CD4-positive, alpha-beta T cell (primary cell): ENCODE measurements around the gene NIPAL4. TPM values are rescaled to one million over a fixed set of nuclear protein-coding genes. Genes with fewer than 3 reads are reported as not detected.

Experiments
- ATAC-seq: fragments of 200-7000 bp; cut with Tn5 transposase; one replicate; pipeline ENCODE4 v1.10.0; 2022; ENCODE audit warnings: mild to moderate bottlenecking; ENCODE audit not compliant: poor library complexity
- CTCF ChIA-PET: fragments of 350-600 bp; sonication (Branson Sonifier 250); formaldehyde crosslinking; loops from one replicate; lab custom pipeline; 2021; ENCODE audit warnings: antibody characterized with exemption, inconsistent platforms; lab: Charles Lee
- POLR2A ChIA-PET: fragments of 350-600 bp; sonication (Branson Sonifier 250); formaldehyde crosslinking; loops from one replicate; lab custom pipeline; 2021; ENCODE audit warnings: antibody characterized with exemption, inconsistent platforms; lab: Charles Lee
- DNase-seq, 14 experiments: peaks; one replicate each; pipeline ENCODE4 v3.0.0-alpha.2; 2013 to 2020; ENCODE audit warnings: mixed read lengths in 2 of 14
- H3K27ac ChIP-seq, 2 donors: one replicate each; pipeline versions ENCODE4 v1.5.1 to v1.7.0; 2013; ENCODE audit warnings: low read length in 2 of 2, low read depth in 1 of 2, mild to moderate bottlenecking in 1 of 2
- H3K27me3 ChIP-seq, 2 experiments: 1 replicate in 1 of 2; 2 replicates in 1 of 2; pipeline versions ENCODE4 v1.6.1 to v1.7.0; 2013; ENCODE audit warnings: low read length in 2 of 2, control low read depth in 1 of 2, mild to moderate bottlenecking in 1 of 2, moderate library complexity in 1 of 2; ENCODE audit not compliant: insufficient read depth in 2 of 2, control insufficient read depth in 1 of 2
- H3K36me3 ChIP-seq: one replicate; pipeline ENCODE4 v1.6.1; 2013; ENCODE audit warnings: low read length, control low read depth; ENCODE audit not compliant: insufficient read depth
- H3K4me1 ChIP-seq: one replicate; pipeline ENCODE4 v1.6.1; 2013; ENCODE audit warnings: low read length, control low read depth; ENCODE audit not compliant: insufficient read depth
- H3K4me3 ChIP-seq: one replicate; pipeline ENCODE4 v1.5.1; 2013; ENCODE audit warnings: mild to moderate bottlenecking, low read length, moderate library complexity
- H3K9me3 ChIP-seq, 2 experiments: 1 replicate in 1 of 2; 2 replicates in 1 of 2; pipeline versions ENCODE4 v1.6.1 to v1.7.0; 2013; ENCODE audit warnings: low read length in 2 of 2, mild to moderate bottlenecking in 2 of 2, control low read depth in 1 of 2, moderate library complexity in 1 of 2; ENCODE audit not compliant: control insufficient read depth in 1 of 2, insufficient read depth in 1 of 2
- H3K27ac Mint-ChIP-seq: one replicate; pipeline ENCODE4 v1.8.0; 2020; ENCODE audit warnings: mixed read lengths
- H3K27me3 Mint-ChIP-seq: one replicate; pipeline ENCODE4 v1.8.0; 2021; ENCODE audit warnings: mixed read lengths
- H3K36me3 Mint-ChIP-seq: one replicate; pipeline ENCODE4 v1.8.0; 2021; ENCODE audit warnings: low read depth, mixed read lengths
- H3K4me1 Mint-ChIP-seq: one replicate; pipeline ENCODE4 v1.8.0; 2021; ENCODE audit warnings: low read depth, mixed read lengths
- H3K4me3 Mint-ChIP-seq: one replicate; pipeline ENCODE4 v1.8.0; 2020; ENCODE audit warnings: mild to moderate bottlenecking, mixed read lengths
- H3K9me3 Mint-ChIP-seq: one replicate; pipeline ENCODE4 v1.8.0; 2020; ENCODE audit warnings: mixed read lengths
- intact Hi-C, 2 experiments: fragments of 100-400 bp; cut with DNase I in 1 of 2; cut with micrococcal nuclease in 1 of 2; formaldehyde crosslinking; loops; one replicate each; pipeline versions ENCODE4 v1.15.1 to v1.9.0; 2023 to 2025; cut with DNase I, micrococcal nuclease
- total RNA-seq, 174 experiments: library from RNA in 2 of 174; stranded (reverse) in 2 of 174; gene quantifications; one replicate each; pipeline ENCODE4 v1.2.3 and lab custom pipeline; 2021 to 2026
- TF ChIP-seq, protein P1 (sequence below): fragments of 200-600 bp; IDR thresholded peaks from one replicate; pipeline ENCODE4 v1.8.0; 2022; ENCODE audit warnings: antibody characterized with exemption, mild to moderate bottlenecking

NIPAL4 gene
- total RNA-seq, 2 experiments from 2014 or later, result 0.16 to 0.45 TPM

GRCh38 chr5:157518963-157519362 is 59.0 kb downstream of the NIPAL4 start:
- peaks cover 13% of the 10 kb centered on the region for H3K36me3 Mint-ChIP-seq
- ChIA-PET POLR2A (no interaction called here), CTCF (interaction anchor here (1.5 kb wide), 1 partner anchor 9 kb away, joined by 3 read pairs; no protein-coding TSS in a partner anchor)
- peaks cover 55% of the 10 kb centered on the region for H3K36me3 ChIP-seq
- no peak overlapping the region for H3K27ac Mint-ChIP-seq
- H3K27me3 Mint-ChIP-seq, result no peaks in the 10 kb centered on the region
- H3K9me3 Mint-ChIP-seq, result no peaks in the 10 kb centered on the region
- DNase-seq (no peak), ATAC-seq (no peak)
- H3K4me1 ChIP-seq, result peaks cover 9% of the 10 kb centered on the region
- no peak overlapping the region for H3K4me3 Mint-ChIP-seq
- intact Hi-C loops, result no loop called here
- peaks cover 7% of the 10 kb centered on the region for H3K4me1 Mint-ChIP-seq
- TF ChIP-seq, protein P1, sequence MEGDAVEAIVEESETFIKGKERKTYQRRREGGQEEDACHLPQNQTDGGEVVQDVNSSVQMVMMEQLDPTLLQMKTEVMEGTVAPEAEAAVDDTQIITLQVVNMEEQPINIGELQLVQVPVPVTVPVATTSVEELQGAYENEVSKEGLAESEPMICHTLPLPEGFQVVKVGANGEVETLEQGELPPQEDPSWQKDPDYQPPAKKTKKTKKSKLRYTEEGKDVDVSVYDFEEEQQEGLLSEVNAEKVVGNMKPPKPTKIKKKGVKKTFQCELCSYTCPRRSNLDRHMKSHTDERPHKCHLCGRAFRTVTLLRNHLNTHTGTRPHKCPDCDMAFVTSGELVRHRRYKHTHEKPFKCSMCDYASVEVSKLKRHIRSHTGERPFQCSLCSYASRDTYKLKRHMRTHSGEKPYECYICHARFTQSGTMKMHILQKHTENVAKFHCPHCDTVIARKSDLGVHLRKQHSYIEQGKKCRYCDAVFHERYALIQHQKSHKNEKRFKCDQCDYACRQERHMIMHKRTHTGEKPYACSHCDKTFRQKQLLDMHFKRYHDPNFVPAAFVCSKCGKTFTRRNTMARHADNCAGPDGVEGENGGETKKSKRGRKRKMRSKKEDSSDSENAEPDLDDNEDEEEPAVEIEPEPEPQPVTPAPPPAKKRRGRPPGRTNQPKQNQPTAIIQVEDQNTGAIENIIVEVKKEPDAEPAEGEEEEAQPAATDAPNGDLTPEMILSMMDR, result no peak
- H3K4me3 ChIP-seq, result no peak overlapping the region
- no peaks in the 10 kb centered on the region for H3K27me3 ChIP-seq
- H3K27ac ChIP-seq, result no peak overlapping the region
- no peaks in the 10 kb centered on the region for H3K9me3 ChIP-seq

DNA sequence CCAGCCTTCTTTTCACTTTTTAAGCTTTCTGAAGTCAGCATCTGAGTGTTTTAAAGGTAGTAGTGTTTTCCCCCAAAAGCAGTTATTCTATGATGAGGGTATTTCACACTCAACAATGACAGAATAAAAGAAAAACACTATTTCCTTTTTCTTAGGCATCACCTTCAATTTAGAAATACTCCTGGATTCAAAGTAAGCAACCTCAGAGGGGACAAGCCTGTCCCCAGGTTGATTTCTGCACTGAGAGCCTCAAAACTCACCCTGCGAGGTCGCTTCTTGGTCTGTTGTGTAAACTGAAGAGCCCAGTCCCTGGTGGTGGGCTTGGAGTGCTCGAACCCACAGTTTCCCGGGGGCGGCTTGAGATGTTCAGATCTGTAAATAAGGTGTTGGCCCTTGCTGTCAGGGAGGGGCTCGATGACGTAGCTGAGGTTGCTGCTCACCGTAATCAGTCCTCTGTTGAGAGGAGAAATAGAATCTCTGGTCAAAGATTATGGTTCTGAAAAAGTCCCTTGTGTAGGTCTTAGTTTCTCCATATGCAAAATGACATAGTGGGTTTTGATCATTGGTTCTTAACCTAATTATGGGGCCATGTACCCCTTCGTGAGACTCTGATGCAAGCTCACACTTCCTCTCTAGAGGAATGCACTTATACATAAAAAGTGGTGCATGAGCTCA is 59.7 kb downstream of the NIPAL4 start:
- Histone ChIP-seq H3K4me3 (no peak overlapping the region), H3K4me1 (peaks cover 11% of the 10 kb centered on the region), H3K27me3 (no peaks in the 10 kb centered on the region), H3K27ac (no peak overlapping the region), H3K9me3 (no peaks in the 10 kb centered on the region), H3K36me3 (peaks cover 60% of the 10 kb centered on the region)
- no peaks in the 10 kb centered on the region for H3K9me3 Mint-ChIP-seq
- intact Hi-C loops, result no loop called here
- H3K27me3 Mint-ChIP-seq, result no peaks in the 10 kb centered on the region
- no peak overlapping the region for H3K27ac Mint-ChIP-seq
- ATAC-seq (no peak), DNase-seq (peak in 2 of 14 experiments; percentile 14 to 18)
- POLR2A ChIA-PET, result no interaction called here
- peaks cover 12% of the 10 kb centered on the region for H3K36me3 Mint-ChIP-seq
- TF ChIP-seq, protein P1, result no peak
- no peak overlapping the region for H3K4me3 Mint-ChIP-seq
- CTCF ChIA-PET, result interaction anchor here (1.5 kb wide), 1 partner anchor 8 kb away, joined by 3 read pairs; no protein-coding TSS in a partner anchor
- peaks cover 7% of the 10 kb centered on the region for H3K4me1 Mint-ChIP-seq

DNA sequence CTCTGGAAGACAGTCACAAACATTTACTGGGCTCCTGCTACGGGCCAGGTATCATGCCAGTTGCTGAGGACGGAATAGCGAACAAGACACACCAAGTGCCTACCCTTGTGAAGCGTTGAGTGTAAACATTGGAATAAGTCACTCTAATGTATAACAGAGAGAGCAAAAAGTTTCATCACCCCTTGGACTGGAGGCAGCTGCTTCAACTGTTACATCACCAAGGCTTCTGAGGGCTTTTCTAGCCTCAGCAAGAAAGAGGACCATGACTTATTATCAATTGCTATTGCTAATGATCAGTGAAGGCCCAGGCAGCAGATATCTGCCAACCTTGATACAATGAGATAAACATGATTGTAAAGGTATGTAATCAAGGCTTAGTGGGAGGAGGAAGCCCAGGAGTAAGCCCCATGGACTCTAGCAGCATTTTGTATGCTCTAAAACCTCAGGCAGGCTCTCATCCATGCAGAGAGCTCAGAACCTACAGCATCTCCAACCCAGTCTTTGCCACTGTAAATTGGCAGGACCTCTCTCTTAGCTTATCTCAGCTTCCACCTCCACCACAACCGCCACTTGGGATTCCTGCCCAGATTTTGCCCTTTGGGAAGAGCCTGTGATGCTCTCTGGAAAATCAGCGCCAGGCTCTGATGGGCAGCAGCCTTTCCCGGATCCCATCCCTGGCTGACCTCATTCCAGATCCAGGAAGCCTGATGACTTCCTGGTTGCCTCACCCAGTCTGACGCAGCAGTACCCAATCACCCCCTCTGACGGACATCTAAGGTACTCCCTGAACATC is 61.1 kb downstream of the NIPAL4 start:
- TF ChIP-seq, protein P1, result no peak
- Histone ChIP-seq H3K4me1 (peaks cover 16% of the 10 kb centered on the region), H3K36me3 (peaks cover 54% of the 10 kb centered on the region), H3K4me3 (no peak overlapping the region), H3K27me3 (no peaks in the 10 kb centered on the region), H3K9me3 (no peaks in the 10 kb centered on the region), H3K27ac (no peak overlapping the region)
- ATAC-seq (no peak), DNase-seq (no peak)
- CTCF ChIA-PET, result no interaction called here
- no peak overlapping the region for H3K27ac Mint-ChIP-seq
- no peak overlapping the region for H3K4me3 Mint-ChIP-seq
- H3K9me3 Mint-ChIP-seq, result no peaks in the 10 kb centered on the region
- intact Hi-C loops, result no loop called here
- H3K4me1 Mint-ChIP-seq, result peaks cover 10% of the 10 kb centered on the region
- H3K36me3 Mint-ChIP-seq, result peaks cover 12% of the 10 kb centered on the region
- H3K27me3 Mint-ChIP-seq, result no peaks in the 10 kb centered on the region
- POLR2A ChIA-PET, result no interaction called here
